ENCODE results near the gene BACH2. TPM values are rescaled to one million over a fixed set of nuclear protein-coding genes. Genes with fewer than 3 reads are reported as not detected.

BACH2 gene
- total and polyA plus RNA-seq, 2 experiments from 2014 or later = 1.6 to 5.7 TPM

DNA sequence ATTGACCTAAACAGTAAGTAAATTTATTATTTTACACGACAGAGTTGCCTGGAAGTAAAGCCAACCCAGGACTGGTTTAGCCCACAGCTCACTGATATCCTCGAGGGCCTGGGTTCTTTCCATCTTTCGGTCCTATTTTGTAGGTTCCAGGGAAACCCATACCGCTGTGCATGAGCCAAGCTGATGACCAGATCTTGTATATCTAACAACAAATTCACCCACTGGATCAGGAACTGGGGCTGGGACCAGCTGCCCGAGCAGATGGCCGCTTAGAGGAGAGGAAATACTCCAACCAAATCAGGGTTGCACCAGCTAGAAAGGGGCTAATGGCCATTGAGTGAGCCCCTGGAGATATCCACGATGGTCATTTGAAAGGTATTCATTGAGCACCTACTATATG, 139.2 kb downstream of the BACH2 start:
- no peak overlapping the region for H2AFZ ChIP-seq
- TF ChIP-seq, protein P1, sequence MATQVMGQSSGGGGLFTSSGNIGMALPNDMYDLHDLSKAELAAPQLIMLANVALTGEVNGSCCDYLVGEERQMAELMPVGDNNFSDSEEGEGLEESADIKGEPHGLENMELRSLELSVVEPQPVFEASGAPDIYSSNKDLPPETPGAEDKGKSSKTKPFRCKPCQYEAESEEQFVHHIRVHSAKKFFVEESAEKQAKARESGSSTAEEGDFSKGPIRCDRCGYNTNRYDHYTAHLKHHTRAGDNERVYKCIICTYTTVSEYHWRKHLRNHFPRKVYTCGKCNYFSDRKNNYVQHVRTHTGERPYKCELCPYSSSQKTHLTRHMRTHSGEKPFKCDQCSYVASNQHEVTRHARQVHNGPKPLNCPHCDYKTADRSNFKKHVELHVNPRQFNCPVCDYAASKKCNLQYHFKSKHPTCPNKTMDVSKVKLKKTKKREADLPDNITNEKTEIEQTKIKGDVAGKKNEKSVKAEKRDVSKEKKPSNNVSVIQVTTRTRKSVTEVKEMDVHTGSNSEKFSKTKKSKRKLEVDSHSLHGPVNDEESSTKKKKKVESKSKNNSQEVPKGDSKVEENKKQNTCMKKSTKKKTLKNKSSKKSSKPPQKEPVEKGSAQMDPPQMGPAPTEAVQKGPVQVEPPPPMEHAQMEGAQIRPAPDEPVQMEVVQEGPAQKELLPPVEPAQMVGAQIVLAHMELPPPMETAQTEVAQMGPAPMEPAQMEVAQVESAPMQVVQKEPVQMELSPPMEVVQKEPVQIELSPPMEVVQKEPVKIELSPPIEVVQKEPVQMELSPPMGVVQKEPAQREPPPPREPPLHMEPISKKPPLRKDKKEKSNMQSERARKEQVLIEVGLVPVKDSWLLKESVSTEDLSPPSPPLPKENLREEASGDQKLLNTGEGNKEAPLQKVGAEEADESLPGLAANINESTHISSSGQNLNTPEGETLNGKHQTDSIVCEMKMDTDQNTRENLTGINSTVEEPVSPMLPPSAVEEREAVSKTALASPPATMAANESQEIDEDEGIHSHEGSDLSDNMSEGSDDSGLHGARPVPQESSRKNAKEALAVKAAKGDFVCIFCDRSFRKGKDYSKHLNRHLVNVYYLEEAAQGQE (IDR thresholded peaks at IDR 0.05; ENCODE audit: unreplicated experiment) = no peak
- TF ChIP-seq ZNF331 (CRISPR knock-in tag; IDR thresholded peaks at IDR 0.05; ENCODE audit: low read depth) (no peak), CREB1 (CRISPR knock-in tag; IDR thresholded peaks at IDR 0.05; ENCODE audit: low read depth) (no peak), EZH2 (IDR thresholded peaks at IDR 0.05; ENCODE audit: low read depth, unreplicated experiment) (no peak), EZH2phosphoT487 (IDR thresholded peaks at IDR 0.05; ENCODE audit: unreplicated experiment) (no peak), ZNF114 (CRISPR knock-in tag; IDR thresholded peaks at IDR 0.05) (no peak), STAT1 (IDR thresholded peaks at IDR 0.05; ENCODE audit: unreplicated experiment) (no peak), NANOG (IDR thresholded peaks at IDR 0.05; ENCODE audit: borderline replicate concordance) (no peak), POLR2AphosphoS5 (IDR thresholded peaks at IDR 0.05; ENCODE audit: low read depth) (no peak), JUNB (IDR thresholded peaks at IDR 0.05; ENCODE audit: unreplicated experiment) (no peak), ETS1 (IDR thresholded peaks at IDR 0.05) (no peak)
- H3K79me2 ChIP-seq (replicated peaks; ENCODE audit: insufficient read depth) = no peaks in the 10 kb centered on the region
- H3K9me2 ChIP-seq (ENCODE audit: insufficient read depth) = 0 out of 2 replicates have a peak, but pooled peaks cover 4% of the 10 kb centered on the region
- peaks cover 7% of the 10 kb centered on the region; the same call in 2 of the 3 replicates for H3K4me1 Mint-ChIP-seq
- no peak overlapping the region for H3K27ac ChIP-seq (ENCODE audit: low read depth)
- H3K27me3 Mint-ChIP-seq (ENCODE audit: insufficient read depth, low read depth, poor library complexity) = no peaks in the 10 kb centered on the region
- H3K4me2 ChIP-seq = no peak overlapping the region
- no peaks in the 10 kb centered on the region for H3K9me3 Mint-ChIP-seq
- no peaks in the 10 kb centered on the region for H3K36me3 Mint-ChIP-seq (ENCODE audit: low read depth)
- H3F3A ChIP-seq (replicated peaks; ENCODE audit: low read depth) = no peaks in the 10 kb centered on the region
- H3K36me3 ChIP-seq (ENCODE audit: insufficient read depth) = no peaks in the 10 kb centered on the region
- H3K27me3 ChIP-seq (ENCODE audit: insufficient read depth) = no peaks in the 10 kb centered on the region
- H3K27ac Mint-ChIP-seq = no peak overlapping the region
- H3K4me3 Mint-ChIP-seq = no peak overlapping the region
- DNase-seq (ENCODE audit: low spot score) = no peak
- H4K20me1 ChIP-seq (replicated peaks; ENCODE audit: insufficient read depth) = no peaks in the 10 kb centered on the region
- no peak overlapping the region for H3K4me3 ChIP-seq
- ATAC-seq = no peak
- no peaks in the 10 kb centered on the region for H3K4me1 ChIP-seq (ENCODE audit: insufficient read depth)

DNA sequence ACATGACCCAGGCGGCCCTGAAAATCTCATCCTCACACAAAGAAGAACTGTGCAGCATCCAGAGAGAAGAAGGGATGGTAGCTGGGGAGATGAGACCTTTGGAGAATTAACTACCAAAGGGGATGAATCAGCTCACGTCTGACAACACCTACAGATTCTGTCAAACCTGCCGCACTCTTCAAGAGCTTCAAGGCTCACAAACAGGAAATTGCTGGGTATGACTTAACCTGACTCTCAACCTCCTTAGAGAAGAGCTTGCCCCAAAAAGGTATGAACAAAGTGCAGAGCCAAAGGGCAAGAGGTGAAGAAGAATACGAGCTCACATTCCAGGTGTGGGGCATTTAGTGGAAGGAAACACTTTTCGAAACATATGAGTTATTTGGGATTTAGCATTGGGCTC, 139.8 kb downstream of the BACH2 start:
- H3K4me2 ChIP-seq = no peak overlapping the region
- no peak overlapping the region for H2AFZ ChIP-seq
- H3K36me3 ChIP-seq (ENCODE audit: insufficient read depth) = no peaks in the 10 kb centered on the region
- no peaks in the 10 kb centered on the region for H4K20me1 ChIP-seq (replicated peaks; ENCODE audit: insufficient read depth)
- no peaks in the 10 kb centered on the region for H3F3A ChIP-seq (replicated peaks; ENCODE audit: low read depth)
- ATAC-seq (no peak), DNase-seq (ENCODE audit: low spot score) (no peak)
- 0 out of 2 replicates have a peak, but pooled peaks cover 4% of the 10 kb centered on the region for H3K9me2 ChIP-seq (ENCODE audit: insufficient read depth)
- Mint-ChIP-seq H3K36me3 (ENCODE audit: low read depth) (no peaks in the 10 kb centered on the region), H3K27ac (no peak overlapping the region), H3K4me1 (peaks cover 7% of the 10 kb centered on the region; the same call in 2 of the 3 replicates), H3K9me3 (no peaks in the 10 kb centered on the region), H3K27me3 (ENCODE audit: insufficient read depth, low read depth, poor library complexity) (no peaks in the 10 kb centered on the region), H3K4me3 (no peak overlapping the region)
- H3K4me1 ChIP-seq (ENCODE audit: insufficient read depth) = no peaks in the 10 kb centered on the region; the same call in 1 of the 2 replicates
- H3K4me3 ChIP-seq = no peak overlapping the region
- no peaks in the 10 kb centered on the region for H3K27me3 ChIP-seq (ENCODE audit: insufficient read depth)
- no peaks in the 10 kb centered on the region for H3K79me2 ChIP-seq (replicated peaks; ENCODE audit: insufficient read depth)
- H3K27ac ChIP-seq (ENCODE audit: low read depth) = no peak overlapping the region
- TF ChIP-seq POLR2AphosphoS5 (IDR thresholded peaks at IDR 0.05; ENCODE audit: low read depth) (no peak), ETS1 (IDR thresholded peaks at IDR 0.05) (no peak), JUNB (IDR thresholded peaks at IDR 0.05; ENCODE audit: unreplicated experiment) (no peak)

Measured in GM23338 (cell line).